Omental fat pad (tissue), 4 donors: ENCODE measurements around the gene TPRA1. TPM values are rescaled to one million over a fixed set of nuclear protein-coding genes. Genes with fewer than 3 reads are reported as not detected.

ENCODE experiments used
- ATAC-seq: fragments of 150-250 bp; one replicate; pipeline ENCODE4 v1.9.1; 2016; ENCODE audit warnings: mild to moderate bottlenecking, moderate library complexity; ENCODE audit not compliant: low FRiP score
- DNase-seq: peaks from one replicate; pipeline ENCODE4 v3.0.0-alpha.2; 2019; ENCODE audit warnings: low spot score
- total RNA-seq, 4 donors: library from RNA; depleted of rRNA; stranded (reverse); fragments of >200 nt; gene quantifications; one replicate each; pipeline ENCODE4 v1.1.0, GENCODE V29; 2016
- TF ChIP-seq, protein P1 (sequence below), 3 donors: fragments of 450-650 bp; IDR thresholded peaks; one replicate each; pipeline ENCODE4 v1.5.1; 2016 to 2017; ENCODE audit warnings: antibody characterized with exemption in 3 of 3, mild to moderate bottlenecking in 3 of 3, moderate library complexity in 2 of 3

TPRA1 gene
- total RNA-seq, 4 donors from 2014 or later = 31.4 to 39.0 (median 33.5) TPM

DNA sequence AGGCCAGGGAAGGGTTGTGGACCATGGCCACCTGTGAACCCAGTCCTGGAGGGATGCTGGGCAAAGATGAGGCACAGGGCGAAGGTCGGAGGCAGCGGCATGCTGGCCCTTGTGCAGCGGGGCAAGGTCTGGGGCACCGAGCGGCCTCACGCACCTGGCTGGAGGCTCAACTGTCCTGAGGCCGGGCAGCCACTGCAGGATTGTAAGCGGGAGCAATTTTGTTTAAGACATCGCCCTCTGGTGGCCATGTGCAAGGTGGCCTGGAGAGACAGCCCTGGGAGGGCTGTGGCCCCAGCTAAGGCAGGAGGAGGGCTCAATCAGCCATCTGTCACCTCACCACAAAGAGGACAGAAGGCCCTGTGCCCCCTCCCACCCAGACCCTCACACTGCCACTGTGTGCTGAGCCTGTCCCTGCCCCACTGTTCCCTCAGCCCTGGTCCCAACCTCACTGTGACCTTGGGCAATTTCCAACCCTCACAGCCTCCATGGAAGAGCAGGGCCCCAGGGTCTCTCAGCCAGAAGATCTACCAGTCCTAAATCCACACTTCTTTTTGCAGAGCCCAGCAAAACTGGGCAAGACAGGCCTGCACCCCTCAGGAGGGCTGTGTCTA, 46.2 kb downstream of the TPRA1 start:
- ATAC-seq = peak; percentile 12

DNA sequence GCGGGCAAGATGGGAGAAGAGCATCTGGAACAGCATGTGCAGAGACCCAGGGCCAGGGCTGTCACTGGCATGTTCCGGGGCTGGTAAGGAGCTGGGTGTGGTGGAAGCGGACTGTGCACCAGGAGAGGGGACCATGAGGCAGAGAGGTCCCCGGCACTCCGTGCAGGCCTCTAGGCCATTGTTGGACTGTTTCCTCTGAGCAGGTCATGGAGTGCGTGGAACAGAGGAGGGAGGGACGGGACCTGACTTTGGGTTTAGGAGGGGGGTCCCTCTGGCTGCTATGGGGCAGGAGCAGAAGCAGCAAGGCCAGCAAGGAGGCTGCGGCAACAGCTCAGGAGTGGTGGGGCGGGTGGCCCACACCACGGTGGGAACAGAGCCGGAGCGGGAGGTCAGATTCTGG, 47.1 kb downstream of the TPRA1 start:
- DNase-seq = no peak
- ATAC-seq = no peak
- TF ChIP-seq, protein P1, sequence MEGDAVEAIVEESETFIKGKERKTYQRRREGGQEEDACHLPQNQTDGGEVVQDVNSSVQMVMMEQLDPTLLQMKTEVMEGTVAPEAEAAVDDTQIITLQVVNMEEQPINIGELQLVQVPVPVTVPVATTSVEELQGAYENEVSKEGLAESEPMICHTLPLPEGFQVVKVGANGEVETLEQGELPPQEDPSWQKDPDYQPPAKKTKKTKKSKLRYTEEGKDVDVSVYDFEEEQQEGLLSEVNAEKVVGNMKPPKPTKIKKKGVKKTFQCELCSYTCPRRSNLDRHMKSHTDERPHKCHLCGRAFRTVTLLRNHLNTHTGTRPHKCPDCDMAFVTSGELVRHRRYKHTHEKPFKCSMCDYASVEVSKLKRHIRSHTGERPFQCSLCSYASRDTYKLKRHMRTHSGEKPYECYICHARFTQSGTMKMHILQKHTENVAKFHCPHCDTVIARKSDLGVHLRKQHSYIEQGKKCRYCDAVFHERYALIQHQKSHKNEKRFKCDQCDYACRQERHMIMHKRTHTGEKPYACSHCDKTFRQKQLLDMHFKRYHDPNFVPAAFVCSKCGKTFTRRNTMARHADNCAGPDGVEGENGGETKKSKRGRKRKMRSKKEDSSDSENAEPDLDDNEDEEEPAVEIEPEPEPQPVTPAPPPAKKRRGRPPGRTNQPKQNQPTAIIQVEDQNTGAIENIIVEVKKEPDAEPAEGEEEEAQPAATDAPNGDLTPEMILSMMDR (IDR thresholded peaks at IDR 0.05) = no peak

More for the DNA sequence above, 46.2 kb downstream of the TPRA1 start:
- DNase-seq = peak; percentile 67
- TF ChIP-seq, protein P1 (IDR thresholded peaks at IDR 0.05) = no peak

DNA sequence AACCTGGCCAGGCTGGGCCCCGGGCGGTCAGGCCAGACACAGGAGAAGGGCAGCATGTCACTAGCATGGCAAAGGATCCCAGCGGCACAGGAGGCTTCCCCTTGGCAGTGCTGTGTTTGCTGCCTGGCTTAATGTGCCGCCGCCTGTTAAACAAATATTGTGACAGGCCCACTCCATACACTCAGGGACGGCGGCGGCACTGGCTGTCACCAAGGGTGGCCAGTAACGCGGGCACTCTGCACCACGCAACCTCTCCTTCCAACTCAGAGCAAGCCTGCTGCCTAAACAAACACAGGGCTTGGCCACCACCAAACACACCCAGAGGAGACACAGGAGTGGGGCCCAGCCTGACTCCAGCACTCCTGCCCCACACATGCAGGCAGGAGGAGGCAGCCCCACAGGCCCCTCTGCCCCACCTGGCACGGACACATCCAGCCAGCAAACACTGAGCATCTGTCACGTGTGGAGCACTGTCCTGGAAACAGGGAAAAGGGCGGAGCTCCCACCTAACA, 48.0 kb downstream of the TPRA1 start:
- TF ChIP-seq, protein P1 (IDR thresholded peaks at IDR 0.05) = no peak
- ATAC-seq (no peak), DNase-seq (no peak)

DNA sequence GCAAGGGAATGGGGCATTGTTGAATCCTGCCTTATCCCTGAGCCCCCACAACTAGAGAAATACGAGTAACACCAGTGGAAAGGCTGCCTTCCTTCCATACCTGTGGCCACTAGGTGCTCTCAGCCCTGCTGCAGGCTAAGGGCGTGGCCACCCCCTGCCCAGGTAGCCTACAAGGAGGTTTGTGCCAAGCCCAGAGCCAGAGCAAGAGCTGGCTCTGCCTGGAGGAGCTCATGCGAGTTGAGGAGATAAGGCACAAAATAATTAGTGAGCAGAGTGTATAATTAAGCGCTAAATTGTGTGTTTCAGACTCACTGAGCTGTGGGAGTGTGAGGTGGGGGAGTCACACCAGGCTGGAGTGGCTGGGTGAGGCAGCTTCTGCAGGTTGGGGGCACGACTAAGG, 49.2 kb downstream of the TPRA1 start:
- TF ChIP-seq, protein P1 (IDR thresholded peaks at IDR 0.05) = no peak
- no peak for DNase-seq

DNA sequence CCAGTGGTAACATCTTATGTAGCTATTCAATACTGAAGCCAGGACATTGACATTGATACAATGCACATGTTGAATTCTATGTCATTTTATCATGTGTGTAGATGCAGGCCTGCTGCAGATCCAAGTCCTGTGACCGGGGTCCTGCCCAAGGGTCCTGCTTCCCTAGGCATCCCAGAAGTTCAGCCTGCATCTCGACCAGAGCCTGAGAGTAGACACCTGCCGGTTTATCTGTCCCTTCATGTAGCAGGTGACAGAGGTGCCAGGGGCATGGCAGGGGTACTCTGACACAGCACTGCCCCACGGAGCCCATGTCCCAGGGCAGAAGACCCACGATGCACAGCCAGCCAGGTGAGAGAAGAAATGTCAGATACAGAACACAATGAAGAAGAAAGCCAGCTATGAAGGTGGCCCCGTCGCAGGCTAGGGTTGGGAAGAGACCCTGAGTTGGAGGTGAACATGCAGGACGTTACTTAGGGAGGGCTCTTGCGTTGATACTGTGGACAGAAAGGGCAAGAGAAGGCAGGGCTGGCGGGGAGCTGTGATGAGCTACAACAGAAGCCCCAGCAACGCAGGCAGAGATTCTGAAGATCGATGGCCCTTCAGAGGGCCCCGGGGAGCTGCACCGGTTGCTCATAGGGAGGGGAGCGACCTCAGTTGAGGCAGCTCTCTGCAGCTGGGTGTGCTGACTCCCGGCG, 51.0 kb downstream of the TPRA1 start:
- TF ChIP-seq, protein P1 (IDR thresholded peaks at IDR 0.05) = no peak
- ATAC-seq (no peak), DNase-seq (no peak)

More for the DNA sequence above, 49.2 kb downstream of the TPRA1 start:
- no peak for ATAC-seq

DNA sequence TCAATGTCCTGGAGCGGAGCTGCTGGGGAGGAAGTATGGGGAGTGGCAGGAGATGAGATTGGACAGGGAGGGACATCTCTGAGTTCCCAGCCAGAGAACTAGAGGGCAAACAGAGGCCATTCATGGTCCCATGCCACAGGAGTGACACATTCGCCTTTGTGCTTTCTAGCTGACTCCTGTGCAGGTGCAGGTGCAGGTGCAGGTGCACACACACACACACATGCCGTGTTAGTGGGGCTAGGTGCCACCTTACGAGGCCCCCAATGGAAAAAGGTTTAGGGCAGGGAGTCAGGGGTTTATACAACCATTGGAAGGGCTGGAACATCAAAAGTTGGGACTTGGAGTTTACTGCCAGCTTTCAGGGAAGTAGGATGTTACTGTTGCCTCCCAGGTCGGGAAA, 52.0 kb downstream of the TPRA1 start:
- TF ChIP-seq, protein P1 (IDR thresholded peaks at IDR 0.05) = no peak
- no peak for DNase-seq
- ATAC-seq = no peak
